Heart left ventricle (tissue), 13 donors: ENCODE measurements around the gene TNRC6A.

Experiments used
- POLR2A ChIP-seq, 2 donors: fragments of 450-650 bp; IDR thresholded peaks; one replicate each; pipeline ENCODE4 v1.6.1; 2017; ENCODE audit warnings: antibody characterized with exemption in 2 of 2, mild to moderate bottlenecking in 2 of 2, moderate library complexity in 2 of 2
- TF ChIP-seq, protein P1 (sequence below), 12 donors: fragments of 200-600 bp; sonication (generic) in 4 of 12; IDR thresholded peaks; one replicate each; pipeline versions ENCODE4 v1.5.0 to v1.8.0; 2018 to 2022; ENCODE audit warnings: antibody characterized with exemption in 12 of 12, mild to moderate bottlenecking in 5 of 12
- donor health status: ischemic (EF 13 %, LVEDD 7.1; RV severe dilation, severe dysfunction).
- donor health status: DM: no; HTN: yes; CAD: no.
- donor health status: DM: no; HTN: no; CAD: no.
- donor health status: ischemic (EF 25% LVEDD 6.9; RV normal size, moderate dysfunction).
- donor health status: ischemic (EF 25% LVEDD 5.7; RV mildly dilated, moderate dysfunction).
- donor health status: ischemic (EF 35%, LVEDD 5.7; RV mildly dilated, moderate dysfunction).
- donor health status: nonischemic (EF 11% LVEDD 7.7; RV severe dilation, severe dysfunction).
- donor health status: DM: yes; HTN: yes; CAD: no.
- donor health status: PGD.
- donor health status: ischemic (EF 29% LVEDD 5.4; RV normal size, mild dysfunction).
- donor health status: nonischemic (EF 23%, LVEDD 6.1; RV moderate dilation, normal function).

DNA sequence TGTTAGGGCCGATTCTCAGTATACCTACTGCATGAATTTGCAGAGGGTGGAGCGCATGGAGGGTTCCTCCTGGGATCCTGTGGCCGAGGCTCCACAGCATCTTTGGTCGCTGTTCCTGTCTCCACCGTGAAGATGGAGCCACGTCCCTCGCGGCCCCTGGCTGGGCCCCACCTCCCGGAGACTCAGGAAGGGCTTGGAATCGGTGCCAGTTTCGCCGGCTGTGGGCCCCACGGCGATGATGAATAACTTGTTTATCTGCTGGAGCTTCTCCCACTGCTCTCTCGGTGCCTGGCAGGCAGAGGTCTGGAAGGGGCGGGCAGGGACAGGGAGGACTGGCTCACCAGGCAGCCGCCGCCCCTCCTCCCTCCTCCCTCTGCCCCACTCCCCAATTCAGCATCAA is 124.4 kb downstream of the TNRC6A start:
- TF ChIP-seq, protein P1, sequence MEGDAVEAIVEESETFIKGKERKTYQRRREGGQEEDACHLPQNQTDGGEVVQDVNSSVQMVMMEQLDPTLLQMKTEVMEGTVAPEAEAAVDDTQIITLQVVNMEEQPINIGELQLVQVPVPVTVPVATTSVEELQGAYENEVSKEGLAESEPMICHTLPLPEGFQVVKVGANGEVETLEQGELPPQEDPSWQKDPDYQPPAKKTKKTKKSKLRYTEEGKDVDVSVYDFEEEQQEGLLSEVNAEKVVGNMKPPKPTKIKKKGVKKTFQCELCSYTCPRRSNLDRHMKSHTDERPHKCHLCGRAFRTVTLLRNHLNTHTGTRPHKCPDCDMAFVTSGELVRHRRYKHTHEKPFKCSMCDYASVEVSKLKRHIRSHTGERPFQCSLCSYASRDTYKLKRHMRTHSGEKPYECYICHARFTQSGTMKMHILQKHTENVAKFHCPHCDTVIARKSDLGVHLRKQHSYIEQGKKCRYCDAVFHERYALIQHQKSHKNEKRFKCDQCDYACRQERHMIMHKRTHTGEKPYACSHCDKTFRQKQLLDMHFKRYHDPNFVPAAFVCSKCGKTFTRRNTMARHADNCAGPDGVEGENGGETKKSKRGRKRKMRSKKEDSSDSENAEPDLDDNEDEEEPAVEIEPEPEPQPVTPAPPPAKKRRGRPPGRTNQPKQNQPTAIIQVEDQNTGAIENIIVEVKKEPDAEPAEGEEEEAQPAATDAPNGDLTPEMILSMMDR (IDR thresholded peaks at IDR 0.05): no peak
- no peak for TF ChIP-seq POLR2A (IDR thresholded peaks at IDR 0.05)
